Fibroblast of lung (primary cell): Measurements from ENCODE around the gene PEX12. TPM values are rescaled to one million over a fixed set of nuclear protein-coding genes. Genes with fewer than 3 reads are reported as not detected.

ENCODE experiments used
- DNase-seq, 2 donors: peaks; one replicate each; pipeline versions ENCODE4 v3.0.0 to v3.0.0-alpha.2; 2010; ENCODE audit warnings: low read depth in 2 of 2
- H2AFZ ChIP-seq: 2 replicates; pipeline ENCODE4 v1.5.1; 2012; ENCODE audit warnings: low read length, control low read depth, inconsistent platforms
- H3K27ac ChIP-seq: 2 replicates; pipeline ENCODE4 v1.5.1; 2011; ENCODE audit warnings: low read length, control low read depth; ENCODE audit not compliant: insufficient read depth
- H3K27me3 ChIP-seq: 2 replicates; pipeline ENCODE4 v1.5.1; 2011; ENCODE audit warnings: mild to moderate bottlenecking, low read length; ENCODE audit not compliant: control insufficient read depth, insufficient read depth
- H3K36me3 ChIP-seq: 2 replicates; pipeline ENCODE4 v1.5.1; 2011; ENCODE audit warnings: low read length; ENCODE audit not compliant: control insufficient read depth, insufficient read depth
- H3K4me1 ChIP-seq: 2 replicates; pipeline ENCODE4 v1.5.1; 2011; ENCODE audit warnings: low read length; ENCODE audit not compliant: control insufficient read depth, insufficient read depth; ENCODE audit errors: extremely low read depth
- H3K4me2 ChIP-seq: 2 replicates; pipeline ENCODE4 v1.5.1; 2011; ENCODE audit warnings: low read length, control low read depth; ENCODE audit not compliant: insufficient read depth; ENCODE audit errors: extremely low read depth
- H3K4me3 ChIP-seq, 4 experiments: fragments of 200-600 bp in 1 of 4; sonication (generic) in 1 of 4; replicated peaks in 1 of 4; 2 replicates each; pipeline ENCODE4 v1.5.1; 2011 to 2016; ENCODE audit warnings: low read length in 4 of 4, low read depth in 3 of 4, mild to moderate bottlenecking in 3 of 4, control low read depth in 2 of 4, inconsistent platforms in 1 of 4, mixed read lengths in 1 of 4; ENCODE audit not compliant: insufficient read depth in 1 of 4; ENCODE audit errors: control extremely low read depth in 1 of 4
- H3K79me2 ChIP-seq: 2 replicates; pipeline ENCODE4 v1.5.1; 2012; ENCODE audit warnings: mild to moderate bottlenecking, low read length, inconsistent platforms; ENCODE audit not compliant: control insufficient read depth, insufficient read depth
- H3K9ac ChIP-seq: 2 replicates; pipeline ENCODE4 v1.5.1; 2011; ENCODE audit warnings: mild to moderate bottlenecking, low read length, control low read depth; ENCODE audit not compliant: insufficient read depth
- H3K9me3 ChIP-seq: 2 replicates; pipeline ENCODE4 v1.5.1; 2012; ENCODE audit warnings: low read depth, low read length; ENCODE audit not compliant: control insufficient read depth, insufficient read depth
- H4K20me1 ChIP-seq: 2 replicates; pipeline ENCODE4 v1.5.1; 2011; ENCODE audit warnings: low read length; ENCODE audit not compliant: control insufficient read depth, insufficient read depth; ENCODE audit errors: extremely low read depth
- CTCF ChIP-seq, 2 donors: IDR thresholded peaks in 1 of 2; conservative IDR thresholded peaks in 1 of 2; 1 replicate in 1 of 2; 2 replicates in 1 of 2; pipeline ENCODE4 v1.5.1; 2011 to 2012; ENCODE audit warnings: low read length in 2 of 2, control low read depth in 1 of 2, inconsistent platforms in 1 of 2, low read depth in 1 of 2, mild to moderate bottlenecking in 1 of 2
- EZH2 ChIP-seq: IDR thresholded peaks from 2 replicates; pipeline ENCODE4 v1.5.1; 2012; ENCODE audit warnings: low read length, control low read depth, mild to moderate bottlenecking; ENCODE audit errors: missing control alignments
- polyA plus RNA-seq, 2 donors: library from polyadenylated mRNA; depleted of rRNA in 1 of 2; stranded (reverse) in 1 of 2; unstranded in 1 of 2; fragments of >200 nt; gene quantifications; 2 replicates each; pipeline ENCODE4 v1.2.1, GENCODE V29; 2011 to 2012; ENCODE audit warnings: missing spikeins in 1 of 2
- total RNA-seq: library from RNA; depleted of rRNA; stranded (reverse); fragments of >200 nt; gene quantifications from 2 replicates; pipeline ENCODE4 v1.2.1, GENCODE V29; 2014

PEX12 gene
- total and polyA plus RNA-seq, 2 donors (not counting 1 experiment from before 2014, with no cell fraction given): 7.1 to 9.5 TPM

- Histone ChIP-seq H4K20me1 (no peaks in the 10 kb centered on the region), H3K27ac (no peak overlapping the region), H3K4me3 (no peak overlapping the region), H3K4me1 (peaks cover 3% of the 10 kb centered on the region), H3K36me3 (no peaks in the 10 kb centered on the region), H3K4me2 (no peak overlapping the region), H2AFZ (no peak overlapping the region), H3K79me2 (no peaks in the 10 kb centered on the region), H3K9me3 (no peaks in the 10 kb centered on the region), H3K9ac (no peak overlapping the region), H3K27me3 (peaks cover 7% of the 10 kb centered on the region)
- DNase-seq: no peak
- TF ChIP-seq EZH2 (no peak), CTCF (conservative IDR thresholded peaks at IDR 0.05 in 1 of 2, IDR thresholded peaks at IDR 0.05 in 1 of 2; ENCODE audit: low read depth in 1 of 2, low read length in 2 of 2) (no peak)
Observed at GRCh38 chr17:35545150-35545549, 33.2 kb downstream of the PEX12 start.

GRCh38 chr17:35543856-35544255 lies 34.5 kb downstream of the PEX12 start:
- DNase-seq: no peak
- H3K27me3 ChIP-seq: peaks cover 3% of the 10 kb centered on the region
- no peak for TF ChIP-seq EZH2
- no peak for TF ChIP-seq CTCF (conservative IDR thresholded peaks at IDR 0.05 in 1 of 2, IDR thresholded peaks at IDR 0.05 in 1 of 2; ENCODE audit: low read depth in 1 of 2, low read length in 2 of 2)
- H3K4me2 ChIP-seq: no peak overlapping the region
- H4K20me1 ChIP-seq: no peaks in the 10 kb centered on the region
- H3K4me3 ChIP-seq: no peak overlapping the region
- no peak overlapping the region for H3K27ac ChIP-seq
- no peak overlapping the region for H2AFZ ChIP-seq
- no peak overlapping the region for H3K9ac ChIP-seq
- H3K36me3 ChIP-seq: no peaks in the 10 kb centered on the region
- no peaks in the 10 kb centered on the region for H3K79me2 ChIP-seq
- no peaks in the 10 kb centered on the region for H3K9me3 ChIP-seq
- H3K4me1 ChIP-seq: peaks cover 3% of the 10 kb centered on the region

- Histone ChIP-seq H3K27ac (no peak overlapping the region), H3K4me1 (peaks cover 3% of the 10 kb centered on the region), H3K4me2 (no peak overlapping the region), H3K79me2 (no peaks in the 10 kb centered on the region), H3K9ac (no peak overlapping the region), H3K36me3 (no peaks in the 10 kb centered on the region), H3K4me3 (no peak overlapping the region), H3K9me3 (no peaks in the 10 kb centered on the region), H3K27me3 (peaks cover 3% of the 10 kb centered on the region), H4K20me1 (no peaks in the 10 kb centered on the region), H2AFZ (no peak overlapping the region)
- no peak for DNase-seq
- no peak for TF ChIP-seq CTCF (conservative IDR thresholded peaks at IDR 0.05 in 1 of 2, IDR thresholded peaks at IDR 0.05 in 1 of 2; ENCODE audit: low read depth in 1 of 2, low read length in 2 of 2)
- TF ChIP-seq EZH2: no peak
Observed at GRCh38 chr17:35542990-35543389, 35.4 kb downstream of the PEX12 start.
